Glomerular visceral epithelial cell (primary cell): ENCODE data around the gene CNGA1.
A peak's percentile ranks its signal among the peaks of the same experiment; 100 is the strongest.
"Not testable (repeated sequence)": the region's sequence is repeated elsewhere in the genome, so short reads cannot be mapped to it uniquely, and the experiment has no call there.

Experiments used
- DNase-seq: peaks from one replicate; pipeline ENCODE4 v3.0.0-alpha.2; 2016; ENCODE audit errors: extremely low spot score

Gene CNGA1

DNA sequence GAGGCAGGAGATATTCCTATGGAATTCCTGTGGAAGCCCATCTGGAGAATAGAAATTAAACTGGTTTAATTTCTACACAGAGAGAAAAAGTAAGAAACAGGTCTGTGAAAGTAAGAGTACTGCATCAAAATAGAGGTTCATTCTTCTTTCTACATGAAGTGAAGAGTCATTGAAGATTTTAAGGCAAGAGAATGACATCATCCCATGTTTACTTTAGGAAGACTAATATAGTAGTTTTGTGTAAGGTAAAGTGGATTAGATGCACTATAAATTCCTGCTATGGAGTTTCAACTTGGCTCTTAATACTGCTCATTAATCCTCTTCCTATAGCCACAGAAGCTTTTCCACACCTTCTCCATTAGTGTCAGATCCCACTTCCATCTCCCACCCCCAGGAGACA, 47.6 kb downstream of the CNGA1 start:
- no peak for DNase-seq

DNA sequence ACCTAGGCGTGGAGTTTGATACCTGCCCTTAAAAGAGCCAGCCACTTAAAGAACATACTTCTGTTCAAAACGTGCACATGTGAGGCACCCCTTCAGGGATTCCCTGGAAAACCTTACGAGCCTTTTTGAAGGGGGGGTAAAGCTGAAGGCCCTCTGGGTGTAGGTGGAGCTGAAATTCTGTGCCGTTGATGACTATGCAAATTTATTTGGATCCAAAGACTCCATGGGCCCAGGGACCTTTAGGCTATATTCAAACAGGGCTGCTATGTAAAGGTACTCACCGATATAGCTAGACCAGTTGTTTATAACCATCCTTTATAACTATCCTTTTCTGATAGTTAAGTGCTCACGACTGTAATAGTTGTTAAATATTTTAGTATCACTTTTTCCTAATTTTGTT, 61.8 kb downstream of the CNGA1 start:
- DNase-seq = no peak

DNA sequence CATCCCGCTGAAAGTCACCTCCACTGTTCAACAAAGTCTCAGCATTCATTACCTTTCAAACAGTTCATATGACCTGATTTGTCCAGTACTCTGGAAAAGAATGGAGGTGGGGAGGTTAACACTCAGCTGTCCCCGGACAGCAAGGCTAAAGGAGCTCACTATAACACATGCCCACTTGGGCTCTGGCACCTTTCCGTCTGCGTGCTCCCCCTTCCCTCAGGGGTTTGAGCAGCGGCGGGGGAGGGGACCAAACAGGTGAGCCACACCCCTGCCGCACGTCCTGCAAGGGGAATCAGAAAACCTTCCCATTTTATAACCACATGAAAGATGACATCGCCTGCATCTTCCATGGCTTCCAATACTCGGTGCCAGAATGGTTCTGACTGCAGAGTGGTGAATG, 62.2 kb downstream of the CNGA1 start:
- no peak for DNase-seq

- DNase-seq = no peak
Observed at GRCh38 chr4:47945930-47946726, 70.4 kb downstream of the CNGA1 start.

DNA sequence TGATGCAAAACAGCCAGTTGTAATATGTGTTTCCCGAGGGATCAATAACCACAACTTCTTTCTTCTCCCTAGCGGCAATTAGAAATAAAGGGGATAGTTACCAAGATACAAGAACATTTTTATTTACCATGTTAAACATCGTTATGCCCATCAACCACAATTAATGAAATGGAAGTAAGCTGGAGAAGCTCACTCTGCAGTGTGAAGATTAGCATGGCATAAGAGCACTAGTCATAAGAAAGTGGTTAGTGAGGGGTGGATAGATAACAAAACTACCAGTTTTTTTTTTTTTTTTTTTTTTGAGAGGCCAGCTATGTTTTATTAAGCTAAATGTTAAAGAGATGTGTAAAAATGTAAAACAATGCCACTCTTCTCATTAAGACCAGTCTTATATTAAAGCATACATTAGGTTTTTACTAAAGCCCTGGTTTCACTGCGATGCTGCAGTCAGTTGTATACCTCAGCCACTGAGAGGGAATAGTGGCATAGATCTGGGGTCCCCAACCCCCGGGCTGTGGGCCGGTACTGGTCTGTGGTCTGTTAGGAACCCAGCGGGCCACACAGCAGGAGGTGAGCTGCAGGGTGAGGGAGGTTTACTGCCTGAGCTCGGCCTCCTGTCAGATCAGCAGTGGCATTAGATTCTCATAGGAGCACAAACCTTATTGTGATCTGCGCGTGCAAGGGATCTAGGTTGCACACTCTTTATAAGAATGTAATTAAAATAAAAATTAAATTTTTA, 74.2 kb downstream of the CNGA1 start:
- DNase-seq = no peak

DNA sequence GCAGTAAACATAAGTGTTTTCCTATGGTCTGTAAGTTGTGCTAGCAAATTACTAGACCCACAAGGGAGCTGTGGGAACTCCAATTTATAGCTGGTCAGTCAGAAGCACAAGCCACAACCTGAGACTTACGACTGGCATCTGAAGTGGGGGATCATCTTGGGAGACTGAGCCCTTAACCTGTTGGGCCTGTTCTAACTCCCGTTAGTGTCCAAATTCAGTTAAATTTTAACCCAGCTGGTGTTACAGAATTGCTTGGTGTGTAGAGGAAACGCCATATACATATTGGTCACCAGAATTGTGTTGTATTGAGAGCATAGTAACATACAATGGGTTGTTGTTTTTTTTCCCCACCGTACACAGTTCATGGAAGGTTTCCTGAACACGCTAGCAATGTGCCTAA, 77.0 kb downstream of the CNGA1 start:
- DNase-seq = no peak

DNA sequence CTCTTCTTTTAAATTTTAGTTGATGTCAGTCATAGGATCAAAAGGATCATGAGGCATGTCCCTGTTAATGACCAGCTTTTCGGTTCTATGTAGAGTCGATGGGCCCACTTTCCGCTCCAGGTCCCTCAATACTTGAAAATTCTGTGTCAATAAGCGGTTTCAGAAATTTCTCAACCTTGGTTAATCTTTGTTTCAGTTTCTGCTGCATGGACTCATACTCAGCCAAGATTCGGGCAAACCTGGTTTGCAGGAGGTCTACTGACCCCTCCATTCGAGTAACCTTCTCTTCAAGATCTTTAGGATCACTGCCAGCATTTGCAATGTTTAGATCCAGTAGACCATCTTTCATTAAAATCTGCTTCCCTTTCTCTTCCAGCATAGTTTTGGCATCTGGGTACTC, 80.1 kb downstream of the CNGA1 start:
- no peak for DNase-seq

GRCh38 chr4:47933840-47934239, 82.6 kb downstream of the CNGA1 start:
- DNase-seq = peak; percentile 41

DNA sequence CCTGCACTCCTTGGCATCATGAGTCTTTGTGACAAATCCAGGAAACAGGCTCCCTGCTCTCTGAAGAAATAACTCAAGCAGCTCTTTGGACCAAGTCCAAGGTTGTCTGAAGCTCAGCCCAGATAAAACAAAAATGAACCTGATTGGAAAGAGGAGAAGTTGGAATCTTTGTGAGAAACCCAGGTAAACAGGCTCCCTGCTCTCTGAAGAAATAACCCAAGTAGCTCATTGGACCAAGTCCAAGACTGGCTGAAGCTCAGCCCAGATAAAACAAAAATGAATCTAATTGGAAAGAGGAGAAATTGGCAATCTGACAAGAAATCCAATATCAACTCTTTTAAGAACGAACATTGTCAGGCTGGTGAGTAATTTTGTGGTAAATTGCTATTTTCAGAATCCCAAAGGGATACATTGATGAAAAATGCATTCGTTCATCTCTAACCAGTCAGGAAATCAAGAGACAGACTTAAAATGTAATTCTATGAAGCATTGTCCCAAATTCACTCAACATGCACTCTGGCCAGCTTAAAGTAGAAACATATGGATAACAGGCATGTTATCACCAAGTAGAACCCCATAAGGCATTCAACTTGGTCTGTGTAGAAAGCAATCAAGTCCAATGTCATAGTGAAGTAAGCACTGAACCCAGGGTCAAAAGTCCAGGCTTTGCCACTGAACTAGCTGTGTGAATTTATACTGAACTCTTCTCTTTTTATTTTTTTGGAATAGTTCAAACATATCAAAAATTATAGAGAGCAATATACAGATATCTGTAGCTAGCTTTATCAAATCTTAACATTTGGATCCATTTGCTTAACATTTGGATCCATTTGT, 85.3 kb downstream of the CNGA1 start:
- DNase-seq = peak; percentile 4

DNA sequence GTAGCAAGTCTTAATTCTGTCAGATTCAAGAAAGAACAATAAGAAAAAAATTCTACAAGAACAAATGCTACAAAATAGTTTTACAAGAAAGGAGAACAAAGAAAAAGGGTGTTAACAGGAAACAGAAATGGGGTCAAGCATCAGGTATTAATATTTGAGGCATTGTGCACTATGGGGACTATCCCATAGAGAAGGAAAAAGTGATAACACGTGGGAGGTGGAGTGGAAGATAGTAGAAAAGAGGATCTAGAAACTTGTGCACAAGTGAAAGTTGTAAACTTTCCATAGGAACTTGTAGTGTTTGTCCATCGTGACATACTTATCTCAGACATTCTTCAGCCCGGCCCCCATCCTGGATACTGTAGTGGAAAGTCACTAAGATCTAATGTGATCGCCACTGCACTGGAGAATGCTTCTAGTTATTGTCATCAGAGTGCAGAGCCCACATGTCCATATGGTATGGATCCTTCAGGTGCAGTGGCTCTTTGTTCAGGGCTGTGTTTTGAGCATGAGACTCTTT, 86.7 kb downstream of the CNGA1 start:
- no peak for DNase-seq

GRCh38 chr4:47926667-47927258, 89.7 kb downstream of the CNGA1 start:
- peak; percentile 51 for DNase-seq

DNA sequence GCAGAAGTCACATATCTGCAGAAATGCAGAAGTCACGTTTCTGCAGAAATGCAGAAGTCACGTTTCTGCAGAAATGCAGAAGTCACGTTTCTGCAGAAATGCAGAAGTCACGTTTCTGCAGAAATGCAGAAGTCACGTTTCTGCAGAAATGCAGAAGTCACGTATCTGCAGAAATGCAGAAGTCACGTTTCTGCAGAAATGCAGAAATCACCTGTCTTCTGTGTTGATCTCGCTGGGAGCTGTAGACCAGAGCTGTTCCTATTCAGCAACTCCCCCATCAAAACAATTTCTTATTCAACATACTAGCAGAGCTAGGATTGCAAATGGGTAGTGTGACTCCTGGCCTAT, 93.2 kb downstream of the CNGA1 start:
- DNase-seq = not testable (repeated sequence)

DNA sequence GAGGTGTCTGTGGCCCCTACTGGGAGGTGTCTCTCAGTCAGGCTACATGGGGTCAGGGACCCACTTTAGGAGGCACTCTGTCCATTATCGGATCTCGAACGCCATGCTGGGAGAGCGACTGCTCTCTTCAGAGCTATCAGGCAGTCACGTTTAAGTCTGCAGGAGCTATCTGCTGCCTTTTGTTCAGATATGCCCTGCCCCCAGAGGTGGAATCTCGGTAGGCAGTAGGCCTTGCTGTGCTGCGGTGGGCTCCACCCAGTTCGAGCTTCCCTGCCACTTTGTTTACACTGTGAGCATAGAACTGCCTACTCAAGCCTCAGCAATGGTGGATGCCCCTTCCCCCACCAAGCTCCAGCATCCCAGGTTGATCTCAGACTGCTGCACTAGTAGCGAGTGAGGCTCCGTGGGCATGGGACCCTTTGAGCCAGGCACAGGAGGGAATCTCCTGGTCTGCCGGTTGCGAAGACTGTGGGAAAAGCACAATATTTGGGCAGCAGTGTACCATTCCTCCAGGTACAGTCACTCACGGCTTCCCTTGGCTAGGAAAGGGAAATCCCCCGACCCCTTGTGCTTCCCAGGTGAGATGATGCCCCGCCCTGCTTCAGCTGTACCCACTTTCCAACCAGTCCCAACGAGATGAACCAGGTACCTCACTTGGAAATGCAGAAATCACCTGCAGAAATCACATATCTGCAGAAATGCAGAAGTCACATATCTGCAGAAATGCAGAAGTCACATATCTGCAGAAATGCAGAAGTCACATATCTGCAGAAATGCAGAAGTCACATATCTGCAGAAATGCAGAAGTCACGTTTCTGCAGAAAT, 93.8 kb downstream of the CNGA1 start:
- not testable (repeated sequence) for DNase-seq

- not testable (repeated sequence) for DNase-seq
Observed at GRCh38 chr4:47917163-47917562, 99.3 kb downstream of the CNGA1 start.

- DNase-seq = no peak
Observed at GRCh38 chr4:47915378-47915777, 101.1 kb downstream of the CNGA1 start.

GRCh38 chr4:47914926-47915237, 101.6 kb downstream of the CNGA1 start:
- no peak for DNase-seq

GRCh38 chr4:47914220-47914925, 102.1 kb downstream of the CNGA1 start, which contains the start of gene NFXL1:
TSS of gene NFXL1 (minus strand) at chr4:47914583. CDS start at chr4:47914203, 380 bp downstream.
- peak; percentile 97 for DNase-seq

DNA sequence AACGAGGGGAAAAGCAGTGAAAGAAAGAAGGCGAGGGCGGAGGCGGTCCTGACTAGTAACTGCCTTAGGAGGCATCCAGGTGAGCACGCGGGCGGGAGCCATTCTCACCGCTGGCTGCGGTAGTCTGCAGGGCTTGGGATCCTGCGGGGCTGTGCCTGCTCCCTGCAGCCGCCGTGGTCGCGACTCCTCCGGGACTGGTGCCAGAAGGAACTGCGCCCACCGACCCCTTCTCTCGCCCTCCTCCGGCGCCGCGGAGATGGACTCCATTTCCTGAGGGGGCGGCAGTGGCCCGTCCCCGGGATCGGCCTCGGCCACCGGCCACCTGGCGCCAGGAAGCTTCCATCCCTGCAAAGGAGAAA, 102.6 kb downstream of the CNGA1 start:
- DNase-seq = peak; percentile 20

DNA sequence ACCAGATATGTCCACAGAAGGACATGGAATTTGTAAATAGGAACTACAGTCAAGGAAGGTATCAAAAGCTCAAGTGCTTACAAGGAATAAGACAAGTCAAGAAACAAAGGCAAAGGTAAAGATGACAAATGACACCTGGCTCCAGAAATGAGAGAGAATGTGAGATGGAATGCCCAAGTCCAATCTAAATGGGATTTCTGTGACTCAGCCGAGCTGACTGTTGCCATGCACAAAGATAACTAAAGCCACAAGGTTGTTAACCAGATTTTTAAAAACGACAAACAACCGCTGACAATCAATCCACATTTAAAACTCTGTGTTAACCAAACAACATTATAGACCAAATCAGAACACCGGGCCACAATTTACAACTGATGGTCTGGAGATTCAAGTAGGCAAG, 103.2 kb downstream of the CNGA1 start:
- DNase-seq = peak; percentile 32

GRCh38 chr4:47907089-47907646, 109.3 kb downstream of the CNGA1 start:
- no peak for DNase-seq
